Prostate gland (tissue), 2 donors: Measurements from ENCODE around the gene SHISA7. TPM values are rescaled to one million over a fixed set of nuclear protein-coding genes. Genes with fewer than 3 reads are reported as not detected.
A peak's percentile ranks its signal among the peaks of the same experiment; 100 is the strongest.

Experiments used
- DNase-seq: peaks from one replicate; pipeline ENCODE4 v3.0.0-alpha.2; 2019; ENCODE audit warnings: low spot score
- H3K27ac ChIP-seq, 2 donors: fragments of 200-600 bp; sonication (generic); 2 replicates each; pipeline ENCODE4 v1.5.1; 2017 to 2019
- H3K27me3 ChIP-seq: fragments of 200-600 bp; sonication (generic); replicated peaks from 2 replicates; pipeline ENCODE4 v1.5.1; 2019; ENCODE audit not compliant: insufficient read depth
- H3K36me3 ChIP-seq, 2 donors: fragments of 200-600 bp; sonication (generic); 1 replicate in 1 of 2; 2 replicates in 1 of 2; pipeline versions ENCODE4 v1.5.1 to v1.8.1; 2017 to 2019
- H3K4me1 ChIP-seq: fragments of 200-600 bp; sonication (generic); replicated peaks from 2 replicates; pipeline ENCODE4 v1.5.1; 2019
- H3K4me3 ChIP-seq, 2 donors: fragments of 200-600 bp; sonication (generic); 2 replicates each; pipeline ENCODE4 v1.5.1; 2017 to 2019
- H3K9me3 ChIP-seq: fragments of 200-600 bp; sonication (generic); 2 replicates; pipeline ENCODE4 v1.5.1; 2017
- POLR2A ChIP-seq: fragments of 450-650 bp; IDR thresholded peaks from one replicate; pipeline ENCODE4 v1.6.1; 2016; ENCODE audit warnings: antibody characterized with exemption, mild to moderate bottlenecking
- POLR2AphosphoS5 ChIP-seq: sonication (generic); formaldehyde crosslinking; IDR thresholded peaks from one replicate; pipeline ENCODE4 v1.6.1; 2017; ENCODE audit warnings: antibody characterized with exemption
- WGBS: methylation state at CpG from one replicate; pipeline ENCODE4 v1.1.5; 2018; 5-methylcytosine and 5-hydroxymethylcytosine counted together
- intact Hi-C: fragments of 100-400 bp; cut with DNase I; formaldehyde crosslinking; loops from one replicate; pipeline ENCODE4 v1.14.2; 2022
- total RNA-seq, 2 donors: library from RNA; depleted of rRNA; stranded (reverse); fragments of >200 nt; gene quantifications; one replicate each; pipeline ENCODE4 v1.1.0, GENCODE V29; 2016
- TF ChIP-seq, protein P1 (sequence below), 4 experiments: fragments of 200-600 bp in 2 of 4; fragments of 450-650 bp in 2 of 4; sonication (generic) in 2 of 4; IDR thresholded peaks; 1 replicate in 3 of 4; 2 replicates in 1 of 4; pipeline ENCODE4 v1.5.1; 2016 to 2019; ENCODE audit warnings: antibody characterized with exemption in 4 of 4, mild to moderate bottlenecking in 2 of 4, moderate library complexity in 2 of 4

The SHISA7 gene
- total RNA-seq, 2 donors from 2014 or later = not detected

DNA sequence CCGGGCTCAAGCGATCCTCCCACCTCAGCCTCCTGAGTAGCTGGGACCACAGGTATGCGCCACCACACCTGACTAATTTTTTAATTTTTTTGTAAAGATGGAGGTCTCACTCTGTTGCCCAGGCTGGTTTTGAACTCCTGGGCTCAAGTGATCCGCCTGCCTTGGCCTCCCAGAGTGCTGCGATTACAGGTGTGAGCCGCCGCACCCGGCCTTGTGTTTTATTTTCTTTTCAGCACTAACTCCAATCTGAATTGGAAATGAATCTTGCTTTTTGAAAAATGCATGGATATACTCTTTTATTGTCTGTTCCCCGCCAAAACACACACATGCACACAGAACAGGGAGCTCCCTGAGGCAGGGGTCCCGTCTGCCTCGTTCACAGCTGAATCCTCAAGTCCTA is 19.6 kb upstream of the SHISA7 start:
- 77% methylated on average over 11 of the region's 11 CpGs for WGBS
- Histone ChIP-seq H3K27ac (no peak overlapping the region), H3K4me3 (no peak overlapping the region), H3K27me3 (no peaks in the 10 kb centered on the region), H3K36me3 (no peaks in the 10 kb centered on the region), H3K4me1 (no peaks in the 10 kb centered on the region), H3K9me3 (no peaks in the 10 kb centered on the region)
- intact Hi-C loops = no loop called here
- TF ChIP-seq, protein P1, sequence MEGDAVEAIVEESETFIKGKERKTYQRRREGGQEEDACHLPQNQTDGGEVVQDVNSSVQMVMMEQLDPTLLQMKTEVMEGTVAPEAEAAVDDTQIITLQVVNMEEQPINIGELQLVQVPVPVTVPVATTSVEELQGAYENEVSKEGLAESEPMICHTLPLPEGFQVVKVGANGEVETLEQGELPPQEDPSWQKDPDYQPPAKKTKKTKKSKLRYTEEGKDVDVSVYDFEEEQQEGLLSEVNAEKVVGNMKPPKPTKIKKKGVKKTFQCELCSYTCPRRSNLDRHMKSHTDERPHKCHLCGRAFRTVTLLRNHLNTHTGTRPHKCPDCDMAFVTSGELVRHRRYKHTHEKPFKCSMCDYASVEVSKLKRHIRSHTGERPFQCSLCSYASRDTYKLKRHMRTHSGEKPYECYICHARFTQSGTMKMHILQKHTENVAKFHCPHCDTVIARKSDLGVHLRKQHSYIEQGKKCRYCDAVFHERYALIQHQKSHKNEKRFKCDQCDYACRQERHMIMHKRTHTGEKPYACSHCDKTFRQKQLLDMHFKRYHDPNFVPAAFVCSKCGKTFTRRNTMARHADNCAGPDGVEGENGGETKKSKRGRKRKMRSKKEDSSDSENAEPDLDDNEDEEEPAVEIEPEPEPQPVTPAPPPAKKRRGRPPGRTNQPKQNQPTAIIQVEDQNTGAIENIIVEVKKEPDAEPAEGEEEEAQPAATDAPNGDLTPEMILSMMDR (IDR thresholded peaks at IDR 0.05) = no peak
- TF ChIP-seq POLR2A (no peak), POLR2AphosphoS5 (no peak)
- DNase-seq = no peak

DNA sequence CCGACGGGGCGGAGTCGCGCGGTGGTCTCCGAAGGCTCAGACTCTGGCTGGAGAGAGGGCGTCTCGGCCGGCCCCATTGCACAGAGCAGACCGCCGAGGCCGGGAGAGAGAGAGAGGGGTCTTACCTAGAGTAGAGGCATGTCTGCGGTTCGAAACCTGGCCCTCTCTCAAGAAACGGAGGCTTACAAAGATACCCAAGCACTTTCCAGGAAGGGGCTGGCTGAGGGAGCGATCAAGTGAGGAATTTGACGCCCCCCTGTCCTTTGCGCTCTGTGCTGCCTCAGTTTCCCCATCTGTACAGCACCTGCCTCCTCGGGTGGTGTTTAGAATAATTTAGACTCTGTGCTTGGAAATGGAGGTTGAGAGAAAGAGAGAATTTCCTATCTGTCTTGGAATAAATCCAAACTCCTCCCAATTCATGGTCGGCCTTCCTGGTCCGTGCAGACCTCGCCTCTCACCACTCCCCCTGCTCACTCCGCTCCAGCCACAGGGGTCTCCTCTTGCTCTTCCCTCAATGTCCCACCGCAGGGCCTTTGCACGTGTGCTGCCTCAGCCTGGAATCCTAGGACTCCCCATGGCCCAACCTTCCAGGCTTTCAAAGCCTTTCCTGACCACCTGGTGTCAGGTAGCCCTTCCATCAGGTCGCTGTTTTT is 19.0 kb upstream of the SHISA7 start:
- H3K27ac ChIP-seq = peak overlapping the region; percentile 75 to 88
- TF ChIP-seq POLR2A (peak; percentile 47), POLR2AphosphoS5 (no peak)
- TF ChIP-seq, protein P1 (IDR thresholded peaks at IDR 0.05) = no peak
- peak overlapping the region; percentile 66 to 73 for H3K4me3 ChIP-seq
- H3K9me3 ChIP-seq = no peaks in the 10 kb centered on the region
- DNase-seq = no peak
- intact Hi-C loops = no loop called here
- no peaks in the 10 kb centered on the region for H3K4me1 ChIP-seq
- 13% methylated on average over 27 of the region's 27 CpGs for WGBS
- H3K27me3 ChIP-seq = no peaks in the 10 kb centered on the region
- H3K36me3 ChIP-seq = no peaks in the 10 kb centered on the region

DNA sequence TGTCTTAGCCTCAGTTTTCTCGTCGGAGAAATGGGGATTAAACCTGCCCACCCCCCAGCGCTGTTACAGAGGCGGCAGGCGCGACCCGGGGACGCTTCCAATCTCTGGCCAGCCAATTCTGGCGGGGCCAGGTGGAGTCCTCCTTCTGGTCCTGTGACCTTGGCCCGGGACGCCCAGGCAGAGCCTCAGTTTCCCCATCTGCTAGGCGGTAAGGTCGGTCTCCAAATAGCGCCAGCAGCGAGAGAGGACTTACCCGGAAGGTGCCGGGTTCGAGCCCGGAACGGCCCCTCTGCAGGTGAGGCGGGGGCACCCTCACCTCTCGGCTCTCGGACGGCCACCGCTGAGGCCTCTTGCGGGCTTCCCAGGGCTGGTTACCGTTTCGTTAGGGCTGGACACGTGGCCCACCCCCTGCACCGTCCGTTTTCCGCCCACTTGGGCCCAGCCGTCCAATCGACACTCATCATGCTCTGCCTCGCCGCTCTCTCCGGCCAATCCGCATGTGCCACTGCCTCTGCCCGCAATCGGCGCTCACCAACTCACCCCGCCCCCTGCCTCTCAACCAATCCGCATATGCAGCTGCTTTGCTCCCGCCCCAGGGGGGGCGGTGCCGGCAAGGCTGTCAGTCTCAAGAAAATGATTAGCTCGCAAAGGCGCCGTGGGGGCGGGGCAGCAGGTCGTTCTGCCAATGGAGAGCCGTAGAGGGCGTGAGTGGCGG is 18.3 kb upstream of the SHISA7 start, which contains the start of gene ISOC2:
ISOC2 (minus strand) TSS at position 384 of the 715 bp plus-strand sequence. CDS start 5,156 bp downstream, outside the sequence.
- intact Hi-C loops = no loop called here
- under 1% methylated on average over 40 of the region's 54 CpGs for WGBS
- Histone ChIP-seq H3K4me1 (no peaks in the 10 kb centered on the region), H3K4me3 (peak within 1 kb of the TSS; percentile 66 to 73), H3K9me3 (no peaks in the 10 kb centered on the region), H3K36me3 (no peaks in the 10 kb centered on the region), H3K27ac (peak within 1 kb of the TSS; percentile 86 to 88), H3K27me3 (no peaks in the 10 kb centered on the region)
- TF ChIP-seq, protein P1 (IDR thresholded peaks at IDR 0.05) = peak in 2 of 4 experiments; percentile 15 to 33
- peak; percentile 94 for TF ChIP-seq POLR2AphosphoS5
- peak; percentile 18 for TF ChIP-seq POLR2A
- peak; percentile 100 for DNase-seq

DNA sequence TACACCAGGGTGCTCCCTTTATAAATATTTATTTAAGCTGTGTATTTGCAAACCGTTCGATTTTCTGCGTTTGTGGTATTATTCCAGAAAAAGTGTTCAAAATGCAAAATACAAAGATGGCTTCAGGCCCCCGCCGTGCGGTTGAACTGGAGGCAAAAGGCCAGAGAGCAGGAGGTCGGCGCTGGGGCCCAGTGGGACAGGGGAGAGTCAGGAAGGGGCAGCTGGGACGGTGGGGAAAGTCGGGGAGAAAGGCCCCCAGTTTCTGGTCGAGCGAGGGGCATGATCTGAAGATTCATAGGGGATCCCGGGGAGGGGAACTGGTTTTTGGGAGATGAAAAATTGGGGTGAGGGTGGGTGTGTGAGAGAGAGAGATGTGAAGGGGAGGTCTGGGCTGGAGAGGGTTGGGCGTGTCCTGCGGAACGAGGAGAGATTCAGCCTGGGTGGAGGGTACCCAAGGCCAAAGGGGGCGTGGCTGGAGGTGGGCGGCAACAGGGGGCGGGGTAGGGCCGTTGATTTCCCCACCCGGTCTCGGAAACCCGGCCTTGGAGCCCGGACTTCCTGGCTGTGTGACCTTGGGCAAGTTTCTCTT is 17.7 kb upstream of the SHISA7 start:
- H3K27me3 ChIP-seq = no peaks in the 10 kb centered on the region
- peak overlapping the region; percentile 86 to 88 for H3K27ac ChIP-seq
- H3K4me3 ChIP-seq = peak overlapping the region; percentile 66 to 73
- TF ChIP-seq, protein P1 (IDR thresholded peaks at IDR 0.05) = no peak
- no peak for TF ChIP-seq POLR2A
- TF ChIP-seq POLR2AphosphoS5 = no peak
- intact Hi-C loops = no loop called here
- no peaks in the 10 kb centered on the region for H3K9me3 ChIP-seq
- peak; percentile 68 for DNase-seq
- H3K36me3 ChIP-seq = no peaks in the 10 kb centered on the region
- 3% methylated on average over 23 of the region's 24 CpGs for WGBS
- H3K4me1 ChIP-seq = no peaks in the 10 kb centered on the region
